SK-N-SH treated with all-trans-retinoic acid at 6 μM for 48 hours (cell line): ENCODE data around the gene RPL41.

Source experiments
- ARNTL ChIP-seq: fragments of 450-650 bp; formaldehyde crosslinking; IDR thresholded peaks from 2 replicates; pipeline ENCODE4 v1.5.0; 2020; ENCODE audit warnings: low read depth, mild to moderate bottlenecking, moderate library complexity, borderline replicate concordance
- GLIS3 ChIP-seq: fragments of 250-450 bp; sonication (Bioruptor Pico); IDR thresholded peaks from 2 replicates; pipeline ENCODE4 v1.5.0; 2020; ENCODE audit warnings: mild to moderate bottlenecking, moderate library complexity
- ISL1 ChIP-seq: fragments of 250-450 bp; sonication (Bioruptor Pico); IDR thresholded peaks from 2 replicates; pipeline ENCODE4 v2.1.2; 2022; ENCODE audit warnings: mild to moderate bottlenecking, moderate library complexity
- PATZ1 ChIP-seq: fragments of 250-450 bp; sonication (Bioruptor Pico); IDR thresholded peaks from 2 replicates; pipeline ENCODE4 v1.8.0; 2020; ENCODE audit warnings: mild to moderate bottlenecking, moderate library complexity, borderline replicate concordance
- POU6F1 ChIP-seq: fragments of 250-450 bp; sonication (Bioruptor Pico); IDR thresholded peaks from 2 replicates; pipeline ENCODE4 v1.8.0; 2021; ENCODE audit warnings: low read depth, mild to moderate bottlenecking, moderate library complexity, borderline replicate concordance
- PPARA ChIP-seq: fragments of 250-450 bp; sonication (Bioruptor Pico); IDR thresholded peaks from 2 replicates; pipeline ENCODE4 v1.5.0; 2020; ENCODE audit warnings: mild to moderate bottlenecking, borderline replicate concordance
- RARB ChIP-seq: fragments of 250-450 bp; sonication (Bioruptor Pico); IDR thresholded peaks from 2 replicates; pipeline ENCODE4 v1.8.0; 2021; ENCODE audit warnings: mild to moderate bottlenecking, moderate library complexity
- SNAI2 ChIP-seq: fragments of 250-450 bp; sonication (Bioruptor Pico); IDR thresholded peaks from 2 replicates; pipeline ENCODE4 v1.5.0; 2020; ENCODE audit warnings: mild to moderate bottlenecking, moderate library complexity
- TCF4 ChIP-seq: fragments of 250-450 bp; sonication (Bioruptor Pico); IDR thresholded peaks from 2 replicates; pipeline ENCODE4 v1.8.0; 2021; ENCODE audit warnings: mild to moderate bottlenecking, moderate library complexity, borderline replicate concordance
- ZC3H10 ChIP-seq: fragments of 250-450 bp; sonication (Bioruptor Pico); IDR thresholded peaks from 2 replicates; pipeline ENCODE4 v1.5.1; 2021; ENCODE audit warnings: mild to moderate bottlenecking, moderate library complexity
- ZFP30 ChIP-seq: fragments of 450-650 bp; formaldehyde crosslinking; IDR thresholded peaks from 2 replicates; pipeline ENCODE4 v1.5.0; 2022; ENCODE audit warnings: mild to moderate bottlenecking, moderate library complexity
- ZNF565 ChIP-seq: fragments of 450-650 bp; formaldehyde crosslinking; conservative IDR thresholded peaks from 2 replicates; pipeline ENCODE4 v1.5.0; 2020; ENCODE audit warnings: low read depth, mild to moderate bottlenecking, moderate library complexity
- TF ChIP-seq, protein P1 (sequence below): fragments of 250-450 bp; sonication (Bioruptor Pico); IDR thresholded peaks from 2 replicates; pipeline ENCODE4 v1.5.0; 2020; ENCODE audit warnings: mild to moderate bottlenecking, moderate library complexity
- TF ChIP-seq, protein P2 (sequence below): fragments of 250-450 bp; sonication (Bioruptor Pico); IDR thresholded peaks from 2 replicates; pipeline ENCODE4 v1.5.1; 2020; ENCODE audit warnings: low read depth, mild to moderate bottlenecking, moderate library complexity

DNA sequence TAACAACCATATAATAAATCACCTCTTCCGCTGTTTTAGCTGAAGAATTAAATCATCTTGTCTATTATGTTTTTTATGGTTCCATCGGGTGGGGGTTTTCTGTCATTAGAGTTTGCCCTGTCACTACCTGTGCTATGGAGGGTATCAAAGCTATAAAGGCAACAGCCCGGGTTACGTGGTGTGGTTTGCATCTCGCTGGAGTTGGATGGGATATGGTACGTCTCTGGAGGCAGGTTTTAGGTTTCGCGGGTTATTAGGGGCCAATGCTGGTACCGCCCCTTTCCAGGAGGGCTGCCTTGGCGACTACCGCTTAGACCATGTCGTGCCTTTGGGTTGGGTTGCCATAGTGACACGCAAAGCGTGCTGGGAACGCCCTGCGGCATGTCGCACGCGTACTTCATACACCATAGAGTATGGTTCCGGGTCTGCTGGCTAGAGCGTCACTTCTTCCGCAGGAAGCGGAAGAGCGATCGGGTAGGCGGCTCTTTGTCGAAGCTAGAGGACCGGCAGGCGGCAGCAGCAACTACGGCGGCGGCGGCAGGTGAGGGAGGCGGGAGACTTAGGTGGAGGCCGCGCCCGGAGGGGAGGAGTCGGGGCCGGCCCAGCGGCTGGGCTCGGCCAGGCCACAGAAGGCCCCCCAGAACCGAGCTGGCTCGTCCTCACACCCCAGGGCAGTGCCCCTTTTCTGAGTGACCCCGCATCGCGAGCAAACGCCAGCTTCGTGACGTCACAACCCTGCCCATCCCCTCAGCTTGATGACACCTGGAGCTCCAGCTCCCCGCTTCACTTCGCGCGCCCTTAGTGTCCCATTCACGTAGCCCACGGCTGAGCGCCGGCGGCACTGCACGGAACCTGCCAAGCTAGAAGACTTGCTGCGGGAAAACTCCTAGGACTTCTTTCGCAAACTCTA is 1.6 kb downstream of the RPL41 start, which contains the start of gene ZC3H10:
- TF ChIP-seq ARNTL (CRISPR knock-in tag) (no peak), ZNF565 (CRISPR knock-in tag) (no peak; the same call in 1 of the 2 replicates), POU6F1 (CRISPR knock-in tag) (0 out of 2 replicates have a peak, but pooled peaks have one; percentile 20), RARB (peak; percentile 88; the same call in 1 of the 2 replicates), PATZ1 (peak; percentile 94), PPARA (no peak), ZC3H10 (CRISPR knock-in tag) (peak; percentile 84), TCF4 (CRISPR knock-in tag) (peak; percentile 40; the same call in 1 of the 2 replicates), SNAI2 (CRISPR knock-in tag) (peak; percentile 68; the same call in 1 of the 2 replicates), ISL1 (no peak), GLIS3 (CRISPR knock-in tag) (peak; percentile 98), ZFP30 (CRISPR knock-in tag) (no peak)
- TF ChIP-seq, protein P1, sequence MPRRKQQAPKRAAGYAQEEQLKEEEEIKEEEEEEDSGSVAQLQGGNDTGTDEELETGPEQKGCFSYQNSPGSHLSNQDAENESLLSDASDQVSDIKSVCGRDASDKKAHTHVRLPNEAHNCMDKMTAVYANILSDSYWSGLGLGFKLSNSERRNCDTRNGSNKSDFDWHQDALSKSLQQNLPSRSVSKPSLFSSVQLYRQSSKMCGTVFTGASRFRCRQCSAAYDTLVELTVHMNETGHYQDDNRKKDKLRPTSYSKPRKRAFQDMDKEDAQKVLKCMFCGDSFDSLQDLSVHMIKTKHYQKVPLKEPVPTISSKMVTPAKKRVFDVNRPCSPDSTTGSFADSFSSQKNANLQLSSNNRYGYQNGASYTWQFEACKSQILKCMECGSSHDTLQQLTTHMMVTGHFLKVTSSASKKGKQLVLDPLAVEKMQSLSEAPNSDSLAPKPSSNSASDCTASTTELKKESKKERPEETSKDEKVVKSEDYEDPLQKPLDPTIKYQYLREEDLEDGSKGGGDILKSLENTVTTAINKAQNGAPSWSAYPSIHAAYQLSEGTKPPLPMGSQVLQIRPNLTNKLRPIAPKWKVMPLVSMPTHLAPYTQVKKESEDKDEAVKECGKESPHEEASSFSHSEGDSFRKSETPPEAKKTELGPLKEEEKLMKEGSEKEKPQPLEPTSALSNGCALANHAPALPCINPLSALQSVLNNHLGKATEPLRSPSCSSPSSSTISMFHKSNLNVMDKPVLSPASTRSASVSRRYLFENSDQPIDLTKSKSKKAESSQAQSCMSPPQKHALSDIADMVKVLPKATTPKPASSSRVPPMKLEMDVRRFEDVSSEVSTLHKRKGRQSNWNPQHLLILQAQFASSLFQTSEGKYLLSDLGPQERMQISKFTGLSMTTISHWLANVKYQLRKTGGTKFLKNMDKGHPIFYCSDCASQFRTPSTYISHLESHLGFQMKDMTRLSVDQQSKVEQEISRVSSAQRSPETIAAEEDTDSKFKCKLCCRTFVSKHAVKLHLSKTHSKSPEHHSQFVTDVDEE (CRISPR knock-in tag) = no peak
- TF ChIP-seq, protein P2, sequence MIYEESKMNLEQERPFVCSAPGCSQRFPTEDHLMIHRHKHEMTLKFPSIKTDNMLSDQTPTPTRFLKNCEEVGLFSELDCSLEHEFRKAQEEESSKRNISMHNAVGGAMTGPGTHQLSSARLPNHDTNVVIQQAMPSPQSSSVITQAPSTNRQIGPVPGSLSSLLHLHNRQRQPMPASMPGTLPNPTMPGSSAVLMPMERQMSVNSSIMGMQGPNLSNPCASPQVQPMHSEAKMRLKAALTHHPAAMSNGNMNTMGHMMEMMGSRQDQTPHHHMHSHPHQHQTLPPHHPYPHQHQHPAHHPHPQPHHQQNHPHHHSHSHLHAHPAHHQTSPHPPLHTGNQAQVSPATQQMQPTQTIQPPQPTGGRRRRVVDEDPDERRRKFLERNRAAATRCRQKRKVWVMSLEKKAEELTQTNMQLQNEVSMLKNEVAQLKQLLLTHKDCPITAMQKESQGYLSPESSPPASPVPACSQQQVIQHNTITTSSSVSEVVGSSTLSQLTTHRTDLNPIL (CRISPR knock-in tag) = peak; percentile 83
